Adipose tissue (tissue), 3 donors: Measurements from ENCODE around the gene PPP1R1C. TPM values are rescaled to one million over a fixed set of nuclear protein-coding genes. Genes with fewer than 3 reads are reported as not detected.
"Not testable (repeated sequence)": the region's sequence is repeated elsewhere in the genome, so short reads cannot be mapped to it uniquely, and the experiment has no call there.

Source experiments
- H3K27ac ChIP-seq: one replicate; pipeline ENCODE4 v1.5.1; 2013; ENCODE audit warnings: low read depth, low read length
- WGBS, 3 donors: extraction: QIAGEN DNeasy Blood & Tissue Kit; methylation state at CpG; one replicate each; pipeline ENCODE4 v1.1.7; 2013; 5-methylcytosine and 5-hydroxymethylcytosine counted together
- polyA plus RNA-seq, 3 donors: library from polyadenylated mRNA; stranded (reverse); fragments of 200-250 nt; gene quantifications; one replicate each; pipeline ENCODE4 v1.2.3, GENCODE V29; 2013
- donor health status: healthy with polysubstance abuse.
- donor health status: Bipolar disorder and iron deficiency.
- donor health status: healthy.

Gene PPP1R1C
- polyA plus RNA-seq, 3 donors, result 0.28 to 0.85 (median 0.45) TPM

DNA sequence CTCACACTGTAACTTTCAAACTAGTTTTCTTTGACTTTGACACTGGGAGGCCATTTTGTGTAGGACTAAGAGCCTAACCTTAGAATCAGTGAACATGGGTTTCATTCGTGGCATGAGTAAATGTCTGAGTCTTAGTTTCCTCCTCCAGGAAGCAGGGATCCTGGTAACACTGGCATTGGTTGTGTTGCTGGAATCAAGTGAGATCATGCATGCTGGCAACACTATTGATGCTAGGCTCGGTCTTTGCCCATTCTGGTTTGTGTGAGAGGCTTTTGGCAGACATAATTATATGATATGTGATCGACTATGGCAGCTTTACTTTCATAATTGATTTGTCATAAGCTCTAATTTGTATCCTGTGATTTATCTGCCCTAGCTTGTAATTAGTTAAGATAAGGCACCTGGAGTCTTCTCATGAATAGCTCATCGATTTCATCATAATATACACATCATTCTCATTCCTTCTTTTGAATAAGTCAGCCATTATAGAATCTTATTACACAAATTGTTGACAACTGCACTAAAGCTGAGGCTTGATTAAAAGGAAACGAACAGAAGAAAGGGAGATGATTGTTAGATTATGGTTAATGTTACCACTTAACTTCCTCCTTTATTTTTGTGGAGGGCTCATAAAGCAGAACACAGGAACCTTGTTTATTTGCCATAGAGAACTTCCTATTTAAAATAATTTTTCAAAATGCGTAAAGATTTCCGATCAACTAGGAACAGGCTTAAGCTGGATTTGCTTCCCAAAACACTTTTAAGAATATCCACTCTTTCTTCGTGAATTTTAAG lies 12.6 kb downstream of the PPP1R1C start:
- no peak overlapping the region for H3K27ac ChIP-seq
- 61 to 72% (median 65%) methylated on average over 8 of the region's 8 CpGs for WGBS, 3 donors

GRCh38 chr2:181998891-181999654 lies 13.4 kb downstream of the PPP1R1C start:
- WGBS, 3 donors, result 59 to 79% (median 78%) methylated on average over 2 of the region's 2 CpGs
- H3K27ac ChIP-seq, result no peak overlapping the region

GRCh38 chr2:181999911-182000310 lies 14.3 kb downstream of the PPP1R1C start:
- H3K27ac ChIP-seq, result no peak overlapping the region
- 90 to 94% (median 92%) methylated on average over 3 of the region's 3 CpGs for WGBS, 3 donors

DNA sequence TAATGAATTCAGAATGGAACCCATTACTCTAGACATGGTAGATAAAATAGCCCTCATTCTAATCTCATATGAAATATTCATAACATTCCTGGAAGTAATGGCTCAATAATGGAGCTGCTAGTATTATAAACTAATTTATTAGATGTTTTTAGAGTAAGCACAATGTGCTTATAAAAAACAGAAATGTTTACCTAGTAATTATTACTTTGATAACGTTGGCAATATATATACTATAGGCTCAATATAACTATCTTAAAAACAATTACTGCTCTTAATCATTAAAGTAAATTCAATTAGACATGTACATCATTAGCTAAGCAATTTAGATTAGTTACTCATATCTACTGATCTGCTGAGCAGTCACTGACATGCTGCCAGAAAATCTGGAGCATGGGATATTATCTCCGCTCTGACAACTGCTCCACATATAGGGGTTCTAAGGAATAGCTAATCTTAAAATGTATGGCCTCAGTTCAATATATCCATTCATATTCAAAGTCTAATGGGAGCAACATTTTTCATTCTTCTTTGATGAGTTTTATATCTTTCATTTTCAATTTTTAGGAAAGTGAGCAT lies 19.4 kb downstream of the PPP1R1C start:
- WGBS, 3 donors, result 77 to 86% (median 84%) methylated on average over 2 of the region's 2 CpGs
- no peak overlapping the region for H3K27ac ChIP-seq

DNA sequence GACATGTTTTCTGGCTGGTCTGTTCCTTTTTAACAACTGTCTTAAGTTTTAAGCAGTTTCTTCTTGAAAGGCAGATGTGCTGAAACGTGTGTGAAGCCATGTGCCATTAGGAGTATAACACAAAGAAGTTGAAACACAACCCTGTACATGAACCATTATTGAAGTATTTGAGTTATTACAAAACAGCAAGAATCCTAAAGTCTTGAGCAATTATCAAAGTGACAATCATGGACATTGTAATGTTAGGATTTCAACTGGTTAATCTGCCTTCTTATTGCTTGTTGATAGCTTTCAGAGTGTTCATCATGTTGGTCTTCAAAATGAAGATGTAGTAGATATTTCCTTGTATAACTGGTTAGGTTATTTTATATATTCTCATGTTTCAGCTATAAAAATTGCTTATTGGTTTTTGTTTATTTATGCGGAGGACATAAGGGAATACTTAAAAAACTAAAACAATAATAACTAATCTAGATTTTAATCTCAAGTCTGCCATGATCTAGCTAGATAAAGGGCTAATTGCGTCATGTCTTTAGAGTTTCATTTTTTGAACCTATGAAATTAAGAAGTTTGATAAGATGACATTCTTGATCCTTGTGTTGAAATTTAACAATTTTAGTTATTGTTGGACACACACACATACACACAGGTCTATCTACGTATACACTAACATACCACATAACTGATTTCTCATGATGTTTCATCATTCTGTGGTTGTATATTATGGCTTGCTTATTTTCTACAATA lies 21.1 kb downstream of the PPP1R1C start:
- WGBS, 3 donors, result 86 to 97% (median 86%) methylated on average over 4 of the region's 4 CpGs
- no peak overlapping the region for H3K27ac ChIP-seq

DNA sequence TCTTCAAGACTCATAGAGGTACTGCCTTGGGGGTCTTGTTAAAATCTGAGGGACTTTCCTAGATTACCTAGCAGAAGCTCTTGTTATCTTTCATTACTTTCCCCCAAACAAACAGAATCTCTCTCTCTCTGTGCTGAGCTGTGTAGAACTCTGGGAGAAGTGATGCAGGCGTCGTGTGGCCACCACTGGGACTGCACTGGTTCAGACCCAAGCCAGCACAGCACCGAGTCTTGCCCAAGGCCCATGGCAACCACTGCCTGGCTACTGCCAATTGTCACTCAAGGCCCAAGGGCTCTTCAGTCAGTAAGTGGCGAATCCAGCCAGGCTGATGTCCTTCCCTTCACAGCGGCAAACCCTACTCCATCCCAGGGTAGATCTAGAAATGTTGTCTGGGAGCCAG lies 28.6 kb downstream of the PPP1R1C start:
- no peak overlapping the region for H3K27ac ChIP-seq
- WGBS, 3 donors, result 89 to 90% (median 90%) methylated on average over 5 of the region's 5 CpGs

- H3K27ac ChIP-seq, result no peak overlapping the region
- whole genome bisulfite sequencing, 3 donors, result 91 to 93% (median 92%) methylated on average over 5 of the region's 5 CpGs
Observed at GRCh38 chr2:182015334-182016109, 29.9 kb downstream of the PPP1R1C start.

DNA sequence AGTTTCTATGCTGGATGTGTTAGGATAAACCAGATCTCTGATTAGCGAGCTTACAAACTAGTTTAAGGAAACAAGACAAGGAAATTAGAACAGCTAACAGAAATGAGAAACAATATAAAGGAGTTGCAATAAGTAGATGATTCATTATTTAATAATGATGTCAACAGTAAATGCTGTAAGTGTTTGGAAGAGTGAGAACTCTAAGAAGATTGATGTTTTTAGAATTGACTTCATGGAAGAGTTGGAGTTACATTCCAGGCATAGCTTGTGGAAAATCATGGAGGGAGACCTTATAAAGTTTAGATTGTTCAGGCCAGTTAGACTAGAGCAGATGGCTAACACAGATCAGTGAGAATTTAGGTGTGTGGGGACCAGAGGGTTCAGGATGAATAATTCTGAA lies 32.6 kb downstream of the PPP1R1C start:
- H3K27ac ChIP-seq, result no peak overlapping the region
- 86 to 89% (median 87%) methylated on average over 1 of the region's 1 CpG for WGBS, 3 donors

GRCh38 chr2:182019731-182020130 lies 34.1 kb downstream of the PPP1R1C start:
- WGBS, 3 donors, result 54 to 70% (median 61%) methylated on average over 2 of the region's 2 CpGs
- H3K27ac ChIP-seq, result no peak overlapping the region

GRCh38 chr2:182020286-182021070 lies 34.8 kb downstream of the PPP1R1C start:
- H3K27ac ChIP-seq, result no peak overlapping the region
- 43 to 57% (median 49%) methylated on average over 4 of the region's 4 CpGs for WGBS, 3 donors

GRCh38 chr2:182023235-182023634 lies 37.6 kb downstream of the PPP1R1C start:
- no peak overlapping the region for H3K27ac ChIP-seq

GRCh38 chr2:182030875-182031274 lies 45.2 kb downstream of the PPP1R1C start:
- not testable (repeated sequence) for H3K27ac ChIP-seq
- 73 to 85% (median 77%) methylated on average over 19 to 20 of the region's 21 CpGs for WGBS, 3 donors

- 79 to 90% (median 86%) methylated on average over 2 of the region's 2 CpGs for WGBS, 3 donors
- H3K27ac ChIP-seq, result no peak overlapping the region
Observed at GRCh38 chr2:182031956-182032355, 46.3 kb downstream of the PPP1R1C start.

DNA sequence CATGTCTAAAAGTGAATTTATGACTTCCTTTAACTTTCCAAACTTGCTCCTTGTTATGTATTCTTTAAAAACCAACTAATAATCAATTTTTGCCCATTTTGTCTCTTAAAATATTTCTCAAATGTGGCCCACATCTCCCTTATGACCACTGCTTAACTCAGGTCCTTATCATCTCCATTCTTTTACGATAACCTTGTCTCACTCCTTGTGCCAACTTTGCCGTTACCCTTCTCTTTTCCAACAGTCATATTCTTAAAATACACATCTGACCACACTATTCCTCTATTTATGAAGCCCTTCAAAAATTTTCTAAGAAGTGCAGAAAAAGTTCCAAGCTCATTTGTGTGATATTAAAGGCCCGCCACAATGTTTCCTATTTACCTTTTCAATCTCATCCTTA lies 47.8 kb downstream of the PPP1R1C start:
- WGBS, 3 donors, result 83 to 92% (median 88%) methylated on average over 3 of the region's 3 CpGs
- H3K27ac ChIP-seq, result no peak overlapping the region

DNA sequence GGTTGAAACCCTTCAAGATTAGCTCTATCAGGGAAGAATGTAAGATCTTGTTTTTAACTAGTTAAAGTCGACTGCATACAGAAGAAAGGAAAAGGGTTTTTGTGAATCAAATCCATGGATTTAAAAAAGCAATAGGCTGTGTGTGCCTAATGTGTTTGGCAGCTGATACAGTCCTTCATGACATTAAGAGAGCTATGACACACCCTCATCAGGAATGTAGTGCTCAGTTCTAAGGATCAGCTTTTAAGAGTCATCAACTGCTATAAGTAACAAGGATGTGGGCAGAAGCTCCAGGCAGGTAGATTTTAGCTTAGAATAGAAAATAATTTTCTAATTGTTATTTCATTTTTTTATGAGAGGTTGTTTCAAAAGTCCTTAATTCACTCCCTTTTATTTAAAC lies 52.9 kb downstream of the PPP1R1C start:
- WGBS, 3 donors, result 44 to 59% (median 56%) methylated on average over 1 of the region's 1 CpG
- H3K27ac ChIP-seq, result no peak overlapping the region

- WGBS, 3 donors, result 58 to 74% (median 63%) methylated on average over 1 of the region's 1 CpG
- H3K27ac ChIP-seq, result no peak overlapping the region
Observed at GRCh38 chr2:182043021-182043420, 57.4 kb downstream of the PPP1R1C start.

GRCh38 chr2:182043861-182044260 lies 58.2 kb downstream of the PPP1R1C start:
- no peak overlapping the region for H3K27ac ChIP-seq
- 91 to 94% (median 94%) methylated on average over 4 of the region's 4 CpGs for WGBS, 3 donors
